Measurements from ENCODE around the gene ELMO3.

Gene ELMO3

DNA sequence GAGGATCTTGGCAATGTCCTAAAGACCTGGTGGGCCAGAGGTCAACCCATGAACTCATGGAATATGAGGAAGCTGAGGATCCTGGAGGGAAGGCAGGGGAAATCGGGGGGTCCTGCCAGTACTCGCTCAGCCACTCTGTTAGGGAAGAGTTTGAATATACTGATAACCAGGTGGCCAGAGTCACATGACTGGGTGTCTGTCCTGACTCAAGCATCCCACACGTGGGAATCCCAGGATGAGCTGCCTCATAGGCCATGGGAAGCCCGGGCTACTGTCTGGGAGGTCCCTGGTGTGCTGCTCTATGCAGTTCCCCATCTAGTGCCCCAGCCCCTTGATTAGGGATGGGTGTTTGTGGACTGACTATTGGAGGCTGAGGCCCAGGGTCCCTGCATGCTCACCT lies 10.6 kb upstream of the ELMO3 start:
- FAIRE-seq (no peak), DNase-seq (ENCODE audit: insufficient read length, low spot score) (no peak)
- TF ChIP-seq, protein P1, sequence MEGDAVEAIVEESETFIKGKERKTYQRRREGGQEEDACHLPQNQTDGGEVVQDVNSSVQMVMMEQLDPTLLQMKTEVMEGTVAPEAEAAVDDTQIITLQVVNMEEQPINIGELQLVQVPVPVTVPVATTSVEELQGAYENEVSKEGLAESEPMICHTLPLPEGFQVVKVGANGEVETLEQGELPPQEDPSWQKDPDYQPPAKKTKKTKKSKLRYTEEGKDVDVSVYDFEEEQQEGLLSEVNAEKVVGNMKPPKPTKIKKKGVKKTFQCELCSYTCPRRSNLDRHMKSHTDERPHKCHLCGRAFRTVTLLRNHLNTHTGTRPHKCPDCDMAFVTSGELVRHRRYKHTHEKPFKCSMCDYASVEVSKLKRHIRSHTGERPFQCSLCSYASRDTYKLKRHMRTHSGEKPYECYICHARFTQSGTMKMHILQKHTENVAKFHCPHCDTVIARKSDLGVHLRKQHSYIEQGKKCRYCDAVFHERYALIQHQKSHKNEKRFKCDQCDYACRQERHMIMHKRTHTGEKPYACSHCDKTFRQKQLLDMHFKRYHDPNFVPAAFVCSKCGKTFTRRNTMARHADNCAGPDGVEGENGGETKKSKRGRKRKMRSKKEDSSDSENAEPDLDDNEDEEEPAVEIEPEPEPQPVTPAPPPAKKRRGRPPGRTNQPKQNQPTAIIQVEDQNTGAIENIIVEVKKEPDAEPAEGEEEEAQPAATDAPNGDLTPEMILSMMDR (IDR thresholded peaks at IDR 0.05; ENCODE audit: insufficient read depth, missing control alignments), result no peak

DNA sequence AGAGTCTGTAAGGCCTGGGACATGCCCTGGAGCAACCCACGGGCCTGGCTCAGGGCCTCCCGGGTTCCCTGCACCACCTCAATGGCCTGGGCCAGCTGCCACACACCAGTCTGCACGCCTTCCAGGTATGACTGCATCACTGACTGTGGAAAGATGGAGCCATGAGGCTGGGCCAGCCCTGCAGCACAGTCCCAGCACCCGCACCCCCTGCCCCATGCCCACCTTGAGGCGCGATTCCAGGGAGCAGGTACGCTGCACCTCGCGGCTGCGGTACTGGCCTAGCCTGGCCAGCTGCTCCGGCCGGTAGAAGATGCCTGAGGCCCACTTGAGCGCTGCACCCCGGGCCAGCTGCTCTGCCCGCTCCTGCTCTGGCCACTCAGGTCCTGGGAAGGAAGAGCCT lies 10.1 kb upstream of the ELMO3 start:
- TF ChIP-seq, protein P1 (IDR thresholded peaks at IDR 0.05; ENCODE audit: insufficient read depth, missing control alignments), result no peak
- no peak for FAIRE-seq

DNA sequence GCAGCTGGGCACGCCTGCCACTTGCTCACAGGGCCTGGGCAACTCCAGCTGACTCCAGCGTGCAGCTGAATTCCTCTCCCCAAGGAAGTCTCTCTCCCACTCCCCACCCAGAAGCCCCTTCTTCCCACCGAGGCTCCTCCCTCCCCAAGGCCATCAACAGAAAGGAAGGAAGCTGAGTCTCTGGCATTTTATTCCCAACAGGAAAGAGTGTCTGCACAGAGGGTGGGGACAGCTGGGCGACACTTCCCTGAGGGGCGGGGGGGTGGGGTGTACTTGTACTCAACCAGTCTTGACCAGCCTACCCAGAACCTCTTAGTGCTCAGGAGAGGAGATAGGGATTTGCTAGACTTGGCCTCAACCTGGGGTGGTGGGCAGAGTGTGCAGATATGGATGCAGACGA lies 8.9 kb upstream of the ELMO3 start, which contains the start of gene EXOC3L1:
EXOC3L1 (minus strand) TSS at position 96 of the 400 bp plus-strand sequence. CDS start 460 bp downstream, outside the sequence.
- TF ChIP-seq, protein P1 (IDR thresholded peaks at IDR 0.05; ENCODE audit: insufficient read depth, missing control alignments), result no peak
- DNase-seq (ENCODE audit: insufficient read length, low spot score), result no peak
- no peak for FAIRE-seq

More for the DNA sequence above, 10.1 kb upstream of the ELMO3 start:
- DNase-seq (ENCODE audit: insufficient read length, low spot score), result no peak

DNA sequence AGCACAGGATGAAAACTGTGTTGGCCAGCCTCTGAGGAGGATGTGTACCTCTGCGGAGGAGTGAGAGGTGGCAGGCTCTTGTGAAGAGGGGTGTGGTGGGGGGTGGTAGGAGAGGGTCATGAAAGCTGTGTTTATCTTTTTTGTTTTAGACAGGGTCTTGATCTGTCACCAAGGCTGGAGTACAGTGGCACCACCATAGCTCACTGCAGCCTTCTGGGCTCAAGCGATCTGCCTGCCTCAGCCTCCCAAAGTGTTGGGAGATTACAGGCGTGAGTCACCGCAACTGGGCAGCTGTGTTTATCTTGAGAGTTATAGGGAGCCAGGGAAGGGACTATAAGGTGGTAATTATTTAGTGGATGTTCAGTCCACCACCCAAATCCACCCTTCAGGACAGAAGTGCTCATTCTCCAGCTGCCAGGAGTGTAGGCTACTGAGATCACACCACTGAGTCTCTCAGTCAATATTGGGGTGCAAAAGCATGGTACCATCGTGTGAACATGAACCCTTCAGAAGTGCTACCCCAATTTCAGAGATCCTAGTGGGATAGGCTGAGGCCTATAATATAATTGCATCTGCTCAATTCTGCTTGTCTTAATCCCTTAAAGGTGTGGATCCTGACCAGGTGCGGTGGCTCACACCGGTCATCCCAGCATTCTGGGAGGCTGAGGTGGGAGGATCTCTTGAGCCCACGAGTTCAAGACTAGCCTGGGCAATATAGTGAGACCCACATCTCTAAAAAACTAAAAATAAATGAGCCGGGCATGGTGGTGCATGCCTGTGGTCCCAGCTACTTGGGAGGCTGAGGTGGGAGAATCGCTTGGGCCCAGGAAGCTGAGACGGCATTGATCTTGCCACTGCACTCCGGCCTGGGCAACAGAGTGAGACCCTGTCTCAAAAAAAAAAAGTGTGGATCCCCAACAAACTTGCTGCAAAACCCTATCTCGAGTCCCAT lies 8.2 kb upstream of the ELMO3 start:
- FAIRE-seq (no peak), DNase-seq (ENCODE audit: insufficient read length, low spot score) (no peak)
- TF ChIP-seq, protein P1 (IDR thresholded peaks at IDR 0.05; ENCODE audit: insufficient read depth, missing control alignments), result no peak

DNA sequence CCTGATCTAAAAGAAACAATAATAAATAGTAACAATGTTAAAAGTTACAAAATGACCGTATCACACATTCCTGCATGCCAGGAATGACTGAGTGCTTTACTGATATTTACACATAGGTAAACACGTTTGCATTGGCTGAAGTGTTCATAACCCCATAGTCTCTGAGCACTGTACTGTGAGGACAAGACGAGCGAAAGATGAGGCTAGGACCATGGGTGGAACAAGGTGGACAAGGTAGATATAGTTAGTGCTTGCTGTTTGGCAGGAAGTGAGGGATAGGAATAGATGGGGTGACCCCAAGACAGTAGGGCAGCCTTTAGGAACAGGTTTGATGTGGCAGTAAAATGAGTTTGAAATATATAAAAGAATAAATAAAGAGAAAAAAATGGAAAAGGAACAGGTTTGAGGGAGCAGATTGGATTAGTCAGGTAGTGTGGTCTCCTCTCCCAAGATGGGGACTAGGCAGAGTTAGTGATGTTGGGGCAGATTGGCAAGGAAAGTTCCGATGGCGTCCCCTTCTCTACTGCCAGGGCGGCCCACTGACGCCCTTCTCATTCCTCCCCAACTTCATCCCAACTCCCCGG lies 7.4 kb upstream of the ELMO3 start:
- FAIRE-seq, result no peak
- no peak for DNase-seq (ENCODE audit: insufficient read length, low spot score)
- TF ChIP-seq, protein P1 (IDR thresholded peaks at IDR 0.05; ENCODE audit: insufficient read depth, missing control alignments), result no peak

- no peak for FAIRE-seq
- TF ChIP-seq, protein P1 (IDR thresholded peaks at IDR 0.05; ENCODE audit: insufficient read depth, missing control alignments), result no peak
- DNase-seq (ENCODE audit: insufficient read length, low spot score), result peak; percentile 77
These were observed 6.8 kb upstream of the ELMO3 start, which contains the start of gene E2F4 for GRCh38 chr16:67191995-67192681. Gene E2F4 (plus strand): TSS chr16:67192155. CDS start chr16:67192228, 73 bp downstream.
